Esophagus squamous epithelium (tissue), 5 donors: ENCODE measurements around the gene MYBPC2. TPM values are rescaled to one million over a fixed set of nuclear protein-coding genes. Genes with fewer than 3 reads are reported as not detected.

Source experiments
- DNase-seq: peaks from one replicate; lab custom pipeline; 2025; lab: John Stamatoyannopoulos, UW
- H3K27ac ChIP-seq, 4 donors: fragments of 200-600 bp; sonication (generic); one replicate each; pipeline ENCODE4 v1.5.1; 2016 to 2019; ENCODE audit warnings: mild to moderate bottlenecking in 1 of 4
- H3K27me3 ChIP-seq, 4 donors: fragments of 200-600 bp; sonication (generic); 1 replicate in 3 of 4; 2 replicates in 1 of 4; pipeline versions ENCODE4 v1.5.1 to v1.6.0; 2017 to 2021; ENCODE audit warnings: antibody characterized with exemption in 1 of 4
- H3K36me3 ChIP-seq, 3 donors: fragments of 200-600 bp; sonication (generic); one replicate each; pipeline ENCODE4 v1.5.1; 2016 to 2019
- H3K4me1 ChIP-seq, 3 donors: fragments of 200-600 bp; sonication (generic); one replicate each; pipeline ENCODE4 v1.5.1; 2017 to 2019
- H3K4me3 ChIP-seq, 4 donors: fragments of 200-600 bp; sonication (generic); 1 replicate in 3 of 4; 2 replicates in 1 of 4; pipeline ENCODE4 v1.5.1; 2016 to 2019; ENCODE audit warnings: mild to moderate bottlenecking in 2 of 4, moderate library complexity in 1 of 4
- H3K9me3 ChIP-seq, 3 donors: fragments of 200-600 bp; sonication (generic); one replicate each; pipeline ENCODE4 v1.5.1; 2016 to 2019
- CTCF ChIP-seq, 6 experiments: fragments of 450-650 bp in 4 of 6; fragments of 200-600 bp in 2 of 6; sonication (generic) in 2 of 6; IDR thresholded peaks; one replicate each; pipeline ENCODE4 v1.5.1; 2016 to 2019; ENCODE audit warnings: antibody characterized with exemption in 6 of 6, mild to moderate bottlenecking in 4 of 6, moderate library complexity in 4 of 6
- POLR2A ChIP-seq, 4 donors: fragments of 450-650 bp; IDR thresholded peaks; one replicate each; pipeline ENCODE4 v1.6.1; 2017; ENCODE audit warnings: antibody characterized with exemption in 4 of 4, mild to moderate bottlenecking in 4 of 4, moderate library complexity in 3 of 4
- WGBS, 2 donors: methylation state at CpG; one replicate each; pipeline ENCODE4 v1.1.5; 2018; 5-methylcytosine and 5-hydroxymethylcytosine counted together
- intact Hi-C: fragments of 100-400 bp; cut with DNase I; formaldehyde crosslinking; loops from one replicate; pipeline ENCODE4 v1.15.0; 2022
- total RNA-seq, 4 donors: library from RNA; depleted of rRNA; stranded (reverse); fragments of >200 nt; gene quantifications; one replicate each; pipeline ENCODE4 v1.1.0, GENCODE V29; 2016
- donor health status: DM: yes; HTN: yes; CAD: no.

The MYBPC2 gene
- total RNA-seq, 4 donors from 2014 or later: 0.19 TPM; not detected in 3

DNA sequence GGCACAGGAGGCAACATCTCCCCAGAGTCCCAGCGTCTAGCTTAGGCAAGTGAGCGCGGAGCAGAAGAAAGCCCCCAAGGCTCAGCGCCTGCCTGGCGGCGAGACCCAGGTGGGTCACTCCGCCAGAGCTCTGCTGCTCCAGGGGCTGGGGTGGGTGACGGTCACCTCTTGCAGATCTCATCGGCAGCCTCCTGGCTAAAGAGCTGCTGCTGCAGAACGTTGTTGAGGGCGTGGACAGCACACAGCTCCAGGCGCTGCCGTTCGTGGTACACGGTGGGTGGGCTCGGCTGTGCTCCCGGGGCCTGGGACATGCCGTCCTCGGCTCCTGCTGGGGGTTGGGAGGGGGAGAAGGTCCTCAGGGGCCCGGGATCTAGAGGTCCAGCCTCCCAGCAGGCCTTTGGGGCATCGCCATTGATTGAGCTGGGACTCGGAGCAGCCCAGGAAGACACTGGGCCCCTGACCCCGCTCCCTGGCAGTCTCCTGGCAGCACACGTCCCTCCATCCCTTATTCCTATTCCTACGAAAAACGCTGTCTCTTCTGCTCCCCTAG lies 77.5 kb downstream of the MYBPC2 start:
- WGBS, 2 donors: 68 to 84% methylated on average over 6 to 10 of the region's 26 CpGs
- no peaks in the 10 kb centered on the region for H3K9me3 ChIP-seq
- H3K36me3 ChIP-seq: peaks cover 0 to 16% (median 0%) of the 10 kb centered on the region in 3 donors
- no peak for DNase-seq
- peak overlapping the region; percentile 83 to 93 (median 87) for H3K27ac ChIP-seq
- TF ChIP-seq POLR2A (IDR thresholded peaks at IDR 0.05) (no peak), CTCF (IDR thresholded peaks at IDR 0.05) (no peak)
- peak overlapping the region; percentile 65 to 90 (median 74) for H3K4me3 ChIP-seq
- intact Hi-C loops: no loop called here
- peaks cover 0 to 14% (median 0%) of the 10 kb centered on the region in 4 donors for H3K27me3 ChIP-seq
- peaks cover 7 to 25% (median 8%) of the 10 kb centered on the region in 3 donors for H3K4me1 ChIP-seq

DNA sequence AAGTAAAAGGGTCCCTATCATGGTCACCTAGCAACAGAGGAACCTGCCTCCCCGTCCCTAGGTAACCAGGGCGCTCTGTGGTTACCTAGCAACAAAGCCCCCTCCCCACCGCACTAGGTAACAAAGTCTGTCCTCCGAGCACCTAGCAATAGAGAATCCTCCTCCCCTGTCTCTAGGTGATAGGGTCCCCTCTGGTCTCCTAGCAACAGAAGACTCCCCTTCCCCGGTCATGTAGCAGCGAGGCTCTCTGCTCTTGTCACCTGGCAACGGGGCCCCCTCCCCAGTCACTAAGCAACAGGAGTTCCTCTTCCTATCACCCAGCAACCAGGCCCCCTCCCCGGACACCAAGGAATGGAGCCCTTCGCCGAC lies 78.0 kb downstream of the MYBPC2 start:
- Histone ChIP-seq H3K36me3 (peaks cover 0 to 13% (median 0%) of the 10 kb centered on the region in 3 donors), H3K27me3 (peaks cover 0 to 14% (median 0%) of the 10 kb centered on the region in 4 donors), H3K9me3 (no peaks in the 10 kb centered on the region), H3K27ac (peak overlapping the region; percentile 83 to 93 (median 87)), H3K4me1 (peaks cover 7 to 25% (median 8%) of the 10 kb centered on the region in 3 donors), H3K4me3 (peak overlapping the region; percentile 65 to 90 (median 74))
- 0 to 3% methylated on average over 5 to 8 of the region's 10 CpGs for WGBS, 2 donors
- TF ChIP-seq POLR2A (IDR thresholded peaks at IDR 0.05) (no peak), CTCF (IDR thresholded peaks at IDR 0.05) (no peak)
- intact Hi-C loops: no loop called here
- no peak for DNase-seq

- peaks cover 0 to 18% (median 0%) of the 10 kb centered on the region in 4 donors for H3K27me3 ChIP-seq
- H3K4me3 ChIP-seq: peak within 1 kb of the TSS; percentile 65 to 90 (median 74)
- peak; percentile 96 for DNase-seq
- H3K27ac ChIP-seq: peak within 1 kb of the TSS; percentile 83 to 93 (median 87)
- WGBS, 2 donors: 4 to 6% methylated on average over 13 to 14 of the region's 69 CpGs
- intact Hi-C loops: no loop called here
- H3K9me3 ChIP-seq: no peaks in the 10 kb centered on the region
- TF ChIP-seq POLR2A (IDR thresholded peaks at IDR 0.05): peak in 3 of 4 donors; percentile 8 to 64 (median 42)
- TF ChIP-seq CTCF (IDR thresholded peaks at IDR 0.05): peak in 2 of 6 experiments; percentile 12 to 39
- peaks cover 0 to 7% (median 0%) of the 10 kb centered on the region in 3 donors for H3K36me3 ChIP-seq
- H3K4me1 ChIP-seq: peaks cover 7 to 25% (median 8%) of the 10 kb centered on the region in 3 donors
Measured at GRCh38 chr19:50511069-50511822, 78.6 kb downstream of the MYBPC2 start, which contains the start of gene JOSD2. Gene JOSD2 (minus strand): TSS chr19:50511191. CDS start chr19:50510431, 760 bp downstream.

- Histone ChIP-seq H3K27ac (peak overlapping the region in 1 of 4 donors; percentile 90), H3K4me3 (peak overlapping the region in 2 of 4 donors; percentile 81 to 90)
Measured at GRCh38 chr19:50512112-50512998, 79.7 kb downstream of the MYBPC2 start.

More at GRCh38 chr19:50512112-50512998, 79.7 kb downstream of the MYBPC2 start:
- peaks cover 7 to 25% (median 8%) of the 10 kb centered on the region in 3 donors for H3K4me1 ChIP-seq
- DNase-seq: no peak
- peaks cover 0 to 5% (median 0%) of the 10 kb centered on the region in 3 donors for H3K36me3 ChIP-seq
- H3K27me3 ChIP-seq: peaks cover 0 to 22% (median 0%) of the 10 kb centered on the region in 4 donors
- H3K9me3 ChIP-seq: no peaks in the 10 kb centered on the region
- intact Hi-C loops: no loop called here
- WGBS, 2 donors: 89 to 91% methylated on average over 3 to 9 of the region's 36 CpGs
- TF ChIP-seq CTCF (IDR thresholded peaks at IDR 0.05) (no peak), POLR2A (IDR thresholded peaks at IDR 0.05) (no peak)
